ENCODE results near the gene CCDC92.

DNA sequence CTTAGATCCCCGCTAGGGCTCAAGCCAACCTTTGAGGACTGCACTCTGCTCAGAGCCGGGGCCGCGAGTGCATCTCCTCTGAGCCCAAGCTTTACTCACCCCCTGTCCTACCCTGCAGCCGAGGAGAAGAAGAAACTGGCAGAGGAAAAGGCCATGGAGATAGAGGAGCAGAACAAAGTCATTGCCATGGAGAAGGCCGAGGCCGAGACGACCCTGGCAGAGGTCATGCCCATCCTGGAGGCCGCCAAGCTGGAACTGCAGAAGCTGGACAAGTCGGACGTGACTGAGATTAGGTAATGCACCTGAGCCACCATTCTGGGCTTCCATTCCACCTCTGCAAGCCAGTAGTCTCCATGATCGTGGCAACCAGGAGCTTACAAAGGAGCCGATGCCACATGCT lies 69.8 kb downstream of the CCDC92 start:
- TF ChIP-seq, protein P1, sequence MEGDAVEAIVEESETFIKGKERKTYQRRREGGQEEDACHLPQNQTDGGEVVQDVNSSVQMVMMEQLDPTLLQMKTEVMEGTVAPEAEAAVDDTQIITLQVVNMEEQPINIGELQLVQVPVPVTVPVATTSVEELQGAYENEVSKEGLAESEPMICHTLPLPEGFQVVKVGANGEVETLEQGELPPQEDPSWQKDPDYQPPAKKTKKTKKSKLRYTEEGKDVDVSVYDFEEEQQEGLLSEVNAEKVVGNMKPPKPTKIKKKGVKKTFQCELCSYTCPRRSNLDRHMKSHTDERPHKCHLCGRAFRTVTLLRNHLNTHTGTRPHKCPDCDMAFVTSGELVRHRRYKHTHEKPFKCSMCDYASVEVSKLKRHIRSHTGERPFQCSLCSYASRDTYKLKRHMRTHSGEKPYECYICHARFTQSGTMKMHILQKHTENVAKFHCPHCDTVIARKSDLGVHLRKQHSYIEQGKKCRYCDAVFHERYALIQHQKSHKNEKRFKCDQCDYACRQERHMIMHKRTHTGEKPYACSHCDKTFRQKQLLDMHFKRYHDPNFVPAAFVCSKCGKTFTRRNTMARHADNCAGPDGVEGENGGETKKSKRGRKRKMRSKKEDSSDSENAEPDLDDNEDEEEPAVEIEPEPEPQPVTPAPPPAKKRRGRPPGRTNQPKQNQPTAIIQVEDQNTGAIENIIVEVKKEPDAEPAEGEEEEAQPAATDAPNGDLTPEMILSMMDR (IDR thresholded peaks at IDR 0.05), result no peak
- TF ChIP-seq EZH2 (IDR thresholded peaks at IDR 0.05), result no peak
